ENCODE data around the gene C5orf15. TPM values are rescaled to one million over a fixed set of nuclear protein-coding genes. Genes with fewer than 3 reads are reported as not detected.

C5orf15 gene
- total RNA-seq, 2 experiments from 2014 or later = 23.7 to 26.7 TPM

DNA sequence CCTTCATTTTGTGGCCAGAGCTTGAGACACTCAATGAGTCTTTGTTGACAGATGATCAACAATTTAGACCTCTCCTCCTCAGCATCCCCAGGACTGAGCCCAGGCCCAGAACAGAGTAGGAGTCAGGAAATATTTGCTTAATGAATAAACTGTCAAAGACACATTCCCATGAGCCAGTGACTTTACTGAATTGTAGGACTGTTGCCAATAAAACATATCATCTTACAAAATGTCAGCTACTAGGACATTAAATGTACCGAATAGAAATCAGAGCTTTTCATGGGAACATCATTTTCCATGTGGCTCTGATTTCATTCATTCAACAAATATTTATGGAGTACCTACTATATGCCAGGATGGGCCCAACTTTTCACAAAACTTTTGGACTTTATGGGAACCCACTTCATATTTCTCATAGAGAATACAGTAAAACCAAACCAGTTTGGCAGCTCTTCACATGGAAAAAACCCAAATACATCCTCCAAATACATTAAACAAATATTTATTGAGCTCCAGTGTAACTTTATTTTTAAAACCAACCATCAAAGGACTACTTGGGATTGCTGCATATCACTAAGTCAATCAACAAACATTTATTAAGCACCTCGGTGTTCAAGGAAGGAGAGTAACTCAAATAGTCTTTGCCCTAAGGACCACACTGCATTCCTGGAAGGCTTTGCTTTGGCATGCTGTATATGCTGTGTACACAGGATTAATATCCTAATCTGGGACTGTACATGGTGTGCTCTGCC is 24.9 kb upstream of the C5orf15 start:
- no peak overlapping the region for H3K27ac Mint-ChIP-seq
- intact Hi-C loops (cut with micrococcal nuclease) = no loop called here
- H3K4me1 Mint-ChIP-seq (ENCODE audit: low read depth) = peaks cover 34% of the 10 kb centered on the region
- peaks cover 28% of the 10 kb centered on the region for H3K36me3 Mint-ChIP-seq
- H3K27me3 Mint-ChIP-seq = no peaks in the 10 kb centered on the region
- H3K4me3 Mint-ChIP-seq = no peak overlapping the region
- DNase-seq = no peak
- POLR2A ChIA-PET = interaction anchor here (2.6 kb wide), 1 partner anchor 16 kb away, joined by 7 read pairs; no protein-coding TSS in a partner anchor
- no peaks in the 10 kb centered on the region for H3K9me3 Mint-ChIP-seq
- CTCF ChIA-PET = interaction anchor here (0.8 to 1.9 kb wide), 8 partner anchors 10 to 296 kb away, joined by 3 to 5 read pairs (median 4); partner anchors contain the start of gene VDAC1

DNA sequence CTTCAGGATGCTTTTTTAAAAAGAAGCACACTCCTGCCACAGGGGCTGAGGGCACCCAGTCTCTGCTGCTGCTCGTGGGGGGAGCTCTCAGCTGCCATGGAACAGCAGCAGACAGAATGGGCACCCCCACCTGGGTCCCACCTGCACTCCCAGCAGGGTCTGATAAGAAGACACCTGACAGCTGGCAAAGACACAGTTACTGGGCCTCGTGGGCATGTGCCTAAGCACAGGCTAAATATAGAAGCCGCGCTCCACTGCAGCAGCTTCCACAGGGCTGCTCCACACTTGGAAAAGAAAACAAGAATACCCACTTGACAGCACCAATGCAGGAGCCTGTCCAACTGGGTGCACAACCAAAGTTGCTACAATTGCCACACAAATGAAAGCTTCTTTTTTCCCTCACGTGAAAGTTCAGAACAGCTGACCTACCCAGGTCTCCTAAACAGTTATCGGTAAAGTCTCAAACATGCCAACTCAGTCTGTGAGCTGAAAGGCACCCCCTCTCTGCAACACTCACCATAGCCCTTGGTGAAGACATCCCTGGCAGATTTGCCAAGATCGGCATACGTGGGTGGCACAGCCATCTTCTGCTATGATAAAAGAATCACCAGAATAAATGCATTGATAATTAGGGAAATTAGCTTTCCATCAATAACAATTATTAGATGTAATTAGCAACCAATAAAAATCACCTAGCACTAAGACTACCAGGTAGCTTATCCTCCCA is 24.2 kb upstream of the C5orf15 start:
- ChIA-PET POLR2A (interaction anchor here (1.0 to 1.3 kb wide), 2 partner anchors 11 to 13 kb away, joined by 3 to 4 read pairs; partner anchors contain the start of gene VDAC1), CTCF (interaction anchor here (0.8 to 1.9 kb wide), 8 partner anchors 11 to 297 kb away, joined by 3 to 8 read pairs (median 4); partner anchors contain the start of gene VDAC1)
- H3K4me1 Mint-ChIP-seq (ENCODE audit: low read depth) = peaks cover 32% of the 10 kb centered on the region
- H3K9me3 Mint-ChIP-seq = no peaks in the 10 kb centered on the region
- H3K27me3 Mint-ChIP-seq = no peaks in the 10 kb centered on the region
- no peak for DNase-seq
- no peak overlapping the region for H3K27ac Mint-ChIP-seq
- H3K36me3 Mint-ChIP-seq = peaks cover 33% of the 10 kb centered on the region
- H3K4me3 Mint-ChIP-seq = no peak overlapping the region
- intact Hi-C loops (cut with micrococcal nuclease) = no loop called here

DNA sequence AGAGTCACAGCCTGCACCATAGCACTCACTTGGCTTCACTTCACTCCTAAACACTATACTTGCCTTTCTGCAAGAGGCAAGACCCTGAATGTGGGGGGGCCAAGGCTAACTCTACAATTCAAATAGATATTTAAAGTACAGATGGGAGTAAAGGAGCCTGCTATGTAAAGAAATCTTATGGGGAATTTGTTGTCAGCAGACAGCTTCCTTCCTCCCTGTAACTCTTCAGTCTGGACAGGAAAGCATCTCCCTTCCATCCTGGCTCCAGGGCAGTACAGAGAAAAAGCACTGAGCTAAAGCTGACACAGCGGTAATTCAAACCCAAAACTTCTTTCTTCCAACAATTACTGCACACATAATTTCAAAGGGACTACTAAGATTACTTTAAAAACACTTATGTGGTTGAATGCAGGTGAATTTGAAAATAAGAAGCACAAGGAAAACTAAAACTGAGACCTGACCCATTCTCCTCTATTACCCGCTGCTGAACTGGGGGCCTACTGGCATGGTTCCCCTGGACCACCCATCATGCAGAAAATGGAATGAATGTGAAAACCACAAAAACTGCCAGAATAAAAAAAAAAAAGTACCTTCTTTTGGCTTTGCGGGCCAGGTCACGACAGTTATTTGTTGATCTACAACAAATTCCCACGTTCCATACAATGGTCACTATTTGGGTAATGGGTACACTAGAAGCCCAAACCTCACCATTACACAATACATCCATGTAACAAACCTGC is 22.9 kb upstream of the C5orf15 start:
- intact Hi-C loops (cut with micrococcal nuclease) = no loop called here
- peaks cover 41% of the 10 kb centered on the region for H3K36me3 Mint-ChIP-seq
- no peak overlapping the region for H3K27ac Mint-ChIP-seq

DNA sequence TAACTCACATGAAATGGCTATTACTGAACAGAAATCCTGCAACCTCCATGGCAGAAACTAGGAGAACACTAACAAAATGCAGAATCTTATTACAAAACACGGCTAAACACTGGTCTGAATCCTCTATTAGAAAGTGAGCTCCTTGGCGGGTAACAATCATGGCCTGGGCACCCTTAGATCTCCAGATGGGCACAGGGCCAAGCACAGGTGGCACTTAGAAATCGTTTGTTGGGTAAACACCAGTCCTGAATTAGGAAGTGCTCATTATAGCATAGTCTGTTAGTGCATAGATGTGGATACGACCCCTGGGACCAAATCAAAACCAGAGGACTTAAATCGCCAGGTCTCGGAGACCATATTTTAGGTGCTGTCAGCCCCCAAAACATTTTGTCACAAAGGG is 22.0 kb upstream of the C5orf15 start:
- intact Hi-C loops (cut with micrococcal nuclease) = no loop called here
- CTCF ChIA-PET = no interaction called here
- DNase-seq = no peak
- no peak overlapping the region for H3K4me3 Mint-ChIP-seq
- H3K9me3 Mint-ChIP-seq = no peaks in the 10 kb centered on the region
- POLR2A ChIA-PET = no interaction called here
- H3K4me1 Mint-ChIP-seq (ENCODE audit: low read depth) = peaks cover 23% of the 10 kb centered on the region
- no peaks in the 10 kb centered on the region for H3K27me3 Mint-ChIP-seq
- H3K27ac Mint-ChIP-seq = no peak overlapping the region
- peaks cover 47% of the 10 kb centered on the region for H3K36me3 Mint-ChIP-seq

More for the DNA sequence above, 22.9 kb upstream of the C5orf15 start:
- DNase-seq = no peak
- POLR2A ChIA-PET = interaction anchor here (1.0 to 1.3 kb wide), 2 partner anchors 12 to 14 kb away, joined by 3 to 4 read pairs; partner anchors contain the start of gene VDAC1
- Mint-ChIP-seq H3K4me3 (no peak overlapping the region), H3K9me3 (no peaks in the 10 kb centered on the region), H3K4me1 (ENCODE audit: low read depth) (peaks cover 25% of the 10 kb centered on the region), H3K27me3 (no peaks in the 10 kb centered on the region)
- CTCF ChIA-PET = interaction anchor here (1.4 to 1.9 kb wide), 2 partner anchors 12 kb away, joined by 5 to 8 read pairs; no protein-coding TSS in a partner anchor

DNA sequence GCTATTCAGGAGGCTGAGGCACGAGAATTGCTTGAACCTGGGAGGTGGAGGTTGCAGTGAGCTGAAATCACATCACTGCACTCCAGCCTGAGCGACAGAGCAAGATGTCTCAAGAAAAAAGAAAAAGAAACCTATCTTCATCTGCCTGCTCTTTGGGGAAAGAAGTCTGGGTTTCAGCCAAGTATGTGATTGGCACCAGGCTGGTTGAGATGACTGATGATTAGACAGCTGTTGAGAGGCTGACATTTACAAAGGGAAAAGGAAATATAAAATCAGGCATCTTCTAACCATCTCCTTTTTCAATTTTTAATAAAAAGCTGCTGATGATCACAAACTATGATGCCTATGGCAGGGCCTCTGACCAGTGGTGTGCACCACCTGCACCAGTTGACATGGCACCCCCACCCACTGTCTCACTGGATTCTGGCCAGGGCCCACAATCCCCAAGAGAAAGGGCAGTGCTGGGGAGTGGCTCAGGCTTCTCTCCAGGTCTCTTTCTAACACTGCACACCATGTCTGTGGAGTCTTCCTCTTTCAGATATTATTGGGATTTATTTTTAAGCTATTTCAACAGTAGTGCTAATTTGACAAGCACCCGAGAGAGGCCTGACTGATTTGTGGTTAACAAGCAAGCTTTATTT is 17.2 kb upstream of the C5orf15 start:
- H3K4me3 Mint-ChIP-seq = no peak overlapping the region
- CTCF ChIA-PET = interaction anchor here (1.1 kb wide), 1 partner anchor 10 kb away, joined by 4 read pairs; no protein-coding TSS in a partner anchor
- no peak overlapping the region for H3K27ac Mint-ChIP-seq
- H3K36me3 Mint-ChIP-seq = peaks cover 48% of the 10 kb centered on the region
- intact Hi-C loops (cut with micrococcal nuclease) = no loop called here
- H3K27me3 Mint-ChIP-seq = no peaks in the 10 kb centered on the region
- POLR2A ChIA-PET = interaction anchor here (1.0 kb wide), 1 partner anchor 189 kb away, joined by 3 read pairs; no protein-coding TSS in a partner anchor
- no peak for DNase-seq
- H3K9me3 Mint-ChIP-seq = no peaks in the 10 kb centered on the region
- H3K4me1 Mint-ChIP-seq (ENCODE audit: low read depth) = peaks cover 7% of the 10 kb centered on the region

DNA sequence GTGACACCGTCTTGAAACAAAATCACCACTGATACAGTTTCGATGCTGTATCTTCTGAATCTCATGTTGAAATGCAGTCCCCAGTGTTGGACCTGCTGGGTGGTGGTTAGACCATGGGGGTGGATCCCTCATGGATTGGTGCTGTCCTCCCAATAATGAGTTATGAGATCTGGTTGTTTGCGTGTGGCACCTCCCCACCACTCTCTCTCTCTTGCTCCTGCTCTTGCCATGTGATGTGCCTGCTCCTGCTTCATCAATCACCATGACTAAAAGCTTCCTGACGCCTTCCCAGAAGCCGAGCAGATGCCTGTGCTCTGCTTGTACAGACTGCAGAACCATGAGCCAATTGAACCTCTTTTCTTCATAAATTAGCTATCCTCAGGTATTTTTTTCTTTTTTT is 15.2 kb upstream of the C5orf15 start:
- H3K36me3 Mint-ChIP-seq = peaks cover 41% of the 10 kb centered on the region
- H3K4me1 Mint-ChIP-seq (ENCODE audit: low read depth) = peaks cover 10% of the 10 kb centered on the region
- H3K4me3 Mint-ChIP-seq = no peak overlapping the region
- H3K27ac Mint-ChIP-seq = no peak overlapping the region
- ChIA-PET CTCF (interaction anchor here (0.6 to 1.1 kb wide), 2 partner anchors 20 to 829 kb away, joined by 3 to 5 read pairs; no protein-coding TSS in a partner anchor), POLR2A (no interaction called here)
- intact Hi-C loops (cut with micrococcal nuclease) = no loop called here
- no peaks in the 10 kb centered on the region for H3K9me3 Mint-ChIP-seq
- H3K27me3 Mint-ChIP-seq = no peaks in the 10 kb centered on the region
- DNase-seq = no peak

DNA sequence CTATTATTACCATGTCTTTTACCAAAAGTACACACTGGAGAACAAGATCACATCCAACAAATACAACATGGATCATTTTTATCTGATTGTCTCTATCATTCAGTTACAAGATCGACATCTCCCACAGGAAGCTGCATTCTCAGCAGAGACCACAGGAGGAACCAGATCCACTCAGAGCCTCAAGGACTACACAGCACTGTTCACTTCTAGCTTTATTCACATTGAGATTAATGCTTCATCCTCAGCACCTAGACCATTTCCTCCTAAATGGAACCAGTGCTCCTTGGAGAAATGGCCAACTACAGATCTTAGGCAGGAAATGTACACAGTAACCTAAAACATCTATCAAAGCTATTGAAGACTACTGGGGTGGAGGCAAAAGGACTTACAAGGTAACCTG is 13.3 kb upstream of the C5orf15 start:
- intact Hi-C loops (cut with micrococcal nuclease) = no loop called here
- Mint-ChIP-seq H3K4me1 (ENCODE audit: low read depth) (peaks cover 27% of the 10 kb centered on the region), H3K27me3 (no peaks in the 10 kb centered on the region), H3K27ac (peak overlapping the region; percentile 18), H3K9me3 (no peaks in the 10 kb centered on the region), H3K36me3 (peaks cover 38% of the 10 kb centered on the region), H3K4me3 (no peak overlapping the region)
- no peak for DNase-seq
- ChIA-PET POLR2A (no interaction called here), CTCF (interaction anchor here (0.9 to 2.7 kb wide), 4 partner anchors 13 to 45 kb away, joined by 3 to 6 read pairs (median 5); no protein-coding TSS in a partner anchor)

DNA sequence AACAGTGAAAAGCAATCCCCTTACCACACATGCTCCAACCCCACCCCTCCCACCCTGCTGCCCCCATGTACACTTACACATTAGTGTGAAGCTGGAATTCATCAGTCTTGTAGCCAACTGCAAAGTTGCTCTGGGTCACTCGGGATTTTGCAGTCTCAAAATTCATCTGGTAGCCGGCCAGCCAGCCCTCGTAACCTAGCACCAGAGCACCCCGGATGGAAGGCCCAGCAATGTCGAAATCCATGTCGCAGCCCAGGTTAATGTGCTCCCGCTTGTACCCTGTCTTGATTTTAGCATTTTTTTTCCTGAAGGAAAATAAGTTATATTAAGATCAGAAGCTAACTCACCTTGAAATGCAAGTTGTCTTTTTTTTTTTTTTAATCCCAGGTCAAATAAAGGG is 12.2 kb upstream of the C5orf15 start:
- DNase-seq = no peak
- Mint-ChIP-seq H3K27ac (no peak overlapping the region), H3K9me3 (no peaks in the 10 kb centered on the region), H3K36me3 (peaks cover 37% of the 10 kb centered on the region), H3K4me1 (ENCODE audit: low read depth) (peaks cover 35% of the 10 kb centered on the region), H3K27me3 (no peaks in the 10 kb centered on the region), H3K4me3 (no peak overlapping the region)
- CTCF ChIA-PET = interaction anchor here (0.9 to 2.7 kb wide), 9 partner anchors 13 to 225 kb away, joined by 3 to 13 read pairs (median 5); partner anchors contain the start of gene VDAC1
- POLR2A ChIA-PET = interaction anchor here (1.7 kb wide), 1 partner anchor 23 kb away, joined by 4 read pairs; no protein-coding TSS in a partner anchor
- intact Hi-C loops (cut with micrococcal nuclease) = no loop called here

DNA sequence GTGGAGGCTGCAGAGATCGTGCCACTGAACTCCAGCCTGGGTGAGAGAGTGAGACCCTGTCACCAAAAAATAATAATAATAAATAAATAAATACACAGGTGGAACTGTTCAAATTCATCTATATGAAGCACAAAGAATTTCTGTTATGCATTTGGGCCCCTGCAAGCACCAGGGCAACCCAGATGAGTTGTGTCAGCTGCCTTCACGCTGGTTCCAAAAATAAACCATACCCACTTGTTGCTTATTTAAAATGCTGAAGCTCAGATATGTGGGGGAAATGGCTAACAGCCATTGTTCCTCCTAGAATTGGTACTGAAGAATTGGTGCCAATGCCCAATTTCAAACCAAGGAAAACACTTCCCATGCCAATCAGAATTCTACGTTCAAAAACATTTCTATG is 10.5 kb upstream of the C5orf15 start:
- Mint-ChIP-seq H3K36me3 (peaks cover 43% of the 10 kb centered on the region), H3K9me3 (no peaks in the 10 kb centered on the region), H3K4me1 (ENCODE audit: low read depth) (peaks cover 37% of the 10 kb centered on the region), H3K4me3 (no peak overlapping the region), H3K27ac (no peak overlapping the region), H3K27me3 (no peaks in the 10 kb centered on the region)
- intact Hi-C loops (cut with micrococcal nuclease) = no loop called here
- DNase-seq = no peak
- POLR2A ChIA-PET = no interaction called here
- CTCF ChIA-PET = interaction anchor here (0.7 to 2.5 kb wide), 8 partner anchors 9 to 556 kb away, joined by 3 to 13 read pairs (median 7); partner anchors contain the start of gene VDAC1

DNA sequence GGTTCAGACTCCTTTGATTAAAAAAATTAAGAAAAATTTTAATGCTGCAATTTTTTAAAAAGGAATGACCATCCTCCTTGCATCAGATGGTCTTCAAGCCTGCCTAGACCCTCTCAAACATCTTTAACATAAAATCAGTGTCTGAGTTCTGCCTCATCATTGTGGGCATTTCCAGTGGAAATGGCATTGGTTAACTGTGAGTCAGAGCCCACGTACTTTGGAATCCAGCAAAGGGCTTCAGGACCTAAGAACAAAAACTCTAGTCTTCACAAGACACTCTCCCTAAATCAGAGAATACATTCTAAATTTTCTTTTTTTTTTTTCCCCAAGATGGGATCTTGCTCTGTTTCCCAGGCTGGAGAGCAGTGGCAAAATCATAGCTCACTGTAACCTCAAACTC is 9.4 kb upstream of the C5orf15 start:
- Mint-ChIP-seq H3K4me3 (no peak overlapping the region), H3K9me3 (no peaks in the 10 kb centered on the region), H3K4me1 (ENCODE audit: low read depth) (peaks cover 37% of the 10 kb centered on the region), H3K36me3 (peaks cover 45% of the 10 kb centered on the region), H3K27ac (peak overlapping the region; percentile 81), H3K27me3 (no peaks in the 10 kb centered on the region)
- intact Hi-C loops (cut with micrococcal nuclease) = loop anchor here (1.0 kb wide), 1 partner anchor 10 kb away; the partner anchor contains the start of gene C5orf15
- ChIA-PET CTCF (interaction anchor here (1.2 kb wide), 1 partner anchor 15 kb away, joined by 3 read pairs; no protein-coding TSS in a partner anchor), POLR2A (interaction anchor here (1.5 kb wide), 2 partner anchors 9 to 17 kb away, joined by 7 read pairs; partner anchors contain the start of gene C5orf15)
- DNase-seq = no peak

Data from activated CD4-positive, alpha-beta memory T cell treated with anti-CD3 and anti-CD28 coated beads for 36 hours (primary cell).